Natural killer cell treated with Interleukin-12 subunit alpha and Interleukin-12 subunit beta and Interleukin-15 and Interleukin-18, amount 100 ng/mL, for 72 hours (primary cell): ENCODE measurements around the gene SLC26A8. TPM values are rescaled to one million over a fixed set of nuclear protein-coding genes. Genes with fewer than 3 reads are reported as not detected.
A peak's percentile ranks its signal among the peaks of the same experiment; 100 is the strongest.

Experiments used
- ATAC-seq, 2 donors: fragments of 150-1000 bp; cut with Tn5 transposase in 1 of 2; sonication (Bioruptor Pico), chemical (Tn5 transposase) in 1 of 2; 2 replicates each; pipeline ENCODE4 v1.10.0; 2021
- DNase-seq: peaks from one replicate; pipeline ENCODE4 v3.0.0; 2022; ENCODE audit warnings: low spot score
- H3K27ac Mint-ChIP-seq, 2 donors: 1 replicate in 1 of 2; 2 replicates in 1 of 2; pipeline ENCODE4 v1.8.0; 2022; ENCODE audit warnings: mixed read lengths in 2 of 2, mild to moderate bottlenecking in 1 of 2, moderate library complexity in 1 of 2
- H3K27me3 Mint-ChIP-seq, 2 donors: 1 replicate in 1 of 2; 2 replicates in 1 of 2; pipeline ENCODE4 v1.8.0; 2022; ENCODE audit warnings: mixed read lengths in 2 of 2
- H3K36me3 Mint-ChIP-seq: one replicate; pipeline ENCODE4 v1.8.0; 2022; ENCODE audit warnings: mixed read lengths
- H3K4me1 Mint-ChIP-seq, 2 donors: 1 replicate in 1 of 2; 2 replicates in 1 of 2; pipeline ENCODE4 v1.8.0; 2022; ENCODE audit warnings: low read depth in 2 of 2, mixed read lengths in 2 of 2, mild to moderate bottlenecking in 1 of 2
- H3K4me3 Mint-ChIP-seq: one replicate; pipeline ENCODE4 v1.8.0; 2022; ENCODE audit warnings: mixed read lengths
- H3K9me3 Mint-ChIP-seq: 2 replicates; pipeline ENCODE4 v1.8.0; 2022; ENCODE audit warnings: mixed read lengths
- total RNA-seq, 2 donors: library from RNA; stranded (reverse); gene quantifications; one replicate each; pipeline ENCODE4 v1.2.3, GENCODE V29; 2022

SLC26A8 gene
- total RNA-seq, 2 donors from 2014 or later: 0.33 TPM; not detected in 1

DNA sequence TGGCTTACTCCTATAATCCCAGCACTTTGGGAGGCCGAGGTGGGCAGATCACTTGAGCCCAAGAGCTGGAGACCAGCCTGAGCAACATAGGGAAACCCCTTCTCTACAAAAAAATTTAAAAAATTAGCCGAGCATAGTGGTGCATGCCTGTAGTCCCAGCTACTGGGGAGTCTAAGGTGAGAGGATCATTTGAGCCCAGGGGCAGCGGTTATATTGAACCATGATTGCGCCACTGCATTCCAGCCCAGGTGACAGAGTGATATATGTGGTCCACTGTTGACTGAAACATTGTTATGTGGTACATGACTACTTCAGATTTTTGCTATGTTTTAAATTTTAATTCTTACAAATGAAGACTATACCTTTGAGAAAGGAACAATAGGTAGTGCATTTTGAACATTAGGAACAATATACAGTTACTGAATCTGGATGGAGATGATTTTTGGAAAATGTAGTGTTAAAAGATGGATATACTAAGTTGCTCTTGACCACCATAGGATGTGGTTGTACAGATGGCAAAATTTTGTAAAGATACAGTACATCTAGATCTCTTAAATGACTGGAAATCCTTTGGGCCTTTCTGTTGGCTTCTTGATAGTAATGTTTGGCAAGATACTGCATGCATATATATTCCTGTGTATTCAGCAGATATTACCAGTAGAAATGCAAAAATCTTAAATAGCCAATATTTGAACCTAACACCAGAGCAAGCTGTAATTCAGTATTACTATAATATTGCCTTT is 39.0 kb upstream of the SLC26A8 start:
- peaks cover 39 to 55% of the 10 kb centered on the region in 2 donors for H3K4me1 Mint-ChIP-seq
- peaks cover 9% of the 10 kb centered on the region for H3K36me3 Mint-ChIP-seq

DNA sequence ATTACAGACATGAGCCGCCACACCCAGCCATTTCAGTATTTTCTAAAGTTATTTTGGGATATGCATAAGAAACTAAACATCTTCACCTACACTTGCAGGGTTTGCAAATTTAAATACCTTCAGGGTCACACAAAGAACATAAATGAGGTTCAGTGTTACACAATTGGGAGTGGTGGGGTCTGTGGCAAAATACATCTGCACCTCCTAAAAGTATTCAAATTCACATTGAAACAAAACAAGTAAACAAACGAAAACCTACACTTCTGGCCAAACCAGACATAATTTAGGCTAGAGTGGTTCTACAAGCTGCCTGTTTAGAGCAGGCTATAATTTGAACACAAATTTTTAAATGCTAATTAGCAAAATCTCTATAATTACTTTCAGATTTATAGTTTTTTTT is 37.8 kb upstream of the SLC26A8 start:
- DNase-seq: no peak
- no peaks in the 10 kb centered on the region for H3K27me3 Mint-ChIP-seq
- H3K36me3 Mint-ChIP-seq: peaks cover 9% of the 10 kb centered on the region
- H3K4me1 Mint-ChIP-seq: peaks cover 28 to 42% of the 10 kb centered on the region in 2 donors
- H3K27ac Mint-ChIP-seq: no peak overlapping the region
- H3K4me3 Mint-ChIP-seq: no peak overlapping the region
- ATAC-seq: no peak
- H3K9me3 Mint-ChIP-seq: no peaks in the 10 kb centered on the region

More for the DNA sequence above, 39.0 kb upstream of the SLC26A8 start:
- DNase-seq (no peak), ATAC-seq (no peak)
- Mint-ChIP-seq H3K4me3 (no peak overlapping the region), H3K9me3 (no peaks in the 10 kb centered on the region), H3K27me3 (no peaks in the 10 kb centered on the region), H3K27ac (no peak overlapping the region)

DNA sequence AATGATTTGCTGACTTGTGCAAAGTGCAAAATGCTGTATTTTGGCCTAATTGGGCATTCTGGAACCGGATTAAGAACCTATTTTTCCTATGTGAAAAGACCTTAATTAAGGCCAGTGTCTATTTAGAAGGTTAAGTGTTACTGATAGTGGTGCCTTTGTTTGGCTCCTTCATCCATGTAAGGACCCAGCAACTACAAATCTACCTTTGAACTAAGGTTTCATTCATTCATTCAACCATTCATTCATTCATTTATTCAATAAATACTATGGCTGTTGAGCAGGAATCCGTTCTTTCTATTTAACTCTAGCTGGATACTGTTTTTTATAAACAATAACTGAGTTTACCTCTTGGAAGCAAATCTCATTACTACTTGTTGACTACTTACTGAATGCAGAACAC is 36.8 kb upstream of the SLC26A8 start:
- Mint-ChIP-seq H3K27ac (no peak overlapping the region), H3K4me1 (peaks cover 26 to 40% of the 10 kb centered on the region in 2 donors), H3K27me3 (no peaks in the 10 kb centered on the region), H3K9me3 (no peaks in the 10 kb centered on the region), H3K4me3 (no peak overlapping the region), H3K36me3 (peaks cover 9% of the 10 kb centered on the region)
- no peak for ATAC-seq
- DNase-seq: no peak

DNA sequence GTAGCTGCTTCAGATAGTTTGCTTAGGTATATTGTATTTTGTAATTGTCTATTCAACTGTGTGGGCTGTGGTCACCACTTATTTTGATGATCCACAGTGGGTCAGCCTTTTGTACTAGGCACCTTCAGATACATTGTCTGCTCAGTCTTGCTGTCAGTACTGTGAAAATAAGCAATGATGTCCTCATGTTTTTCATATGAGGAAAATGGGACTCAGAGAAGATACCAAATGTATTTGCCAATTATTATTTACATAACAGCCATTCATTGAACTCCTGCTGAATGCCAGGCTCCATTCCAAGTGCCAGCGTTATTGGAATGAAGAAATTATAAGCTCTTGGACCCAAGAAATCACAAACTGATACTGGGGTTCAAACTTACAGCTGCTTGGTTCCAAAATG is 31.7 kb upstream of the SLC26A8 start:
- no peak for DNase-seq
- no peak for ATAC-seq
- Mint-ChIP-seq H3K4me1 (peaks cover 18% of the 10 kb centered on the region in 2 donors), H3K27me3 (no peaks in the 10 kb centered on the region), H3K36me3 (peaks cover 9% of the 10 kb centered on the region), H3K4me3 (no peak overlapping the region), H3K9me3 (no peaks in the 10 kb centered on the region), H3K27ac (no peak overlapping the region)

DNA sequence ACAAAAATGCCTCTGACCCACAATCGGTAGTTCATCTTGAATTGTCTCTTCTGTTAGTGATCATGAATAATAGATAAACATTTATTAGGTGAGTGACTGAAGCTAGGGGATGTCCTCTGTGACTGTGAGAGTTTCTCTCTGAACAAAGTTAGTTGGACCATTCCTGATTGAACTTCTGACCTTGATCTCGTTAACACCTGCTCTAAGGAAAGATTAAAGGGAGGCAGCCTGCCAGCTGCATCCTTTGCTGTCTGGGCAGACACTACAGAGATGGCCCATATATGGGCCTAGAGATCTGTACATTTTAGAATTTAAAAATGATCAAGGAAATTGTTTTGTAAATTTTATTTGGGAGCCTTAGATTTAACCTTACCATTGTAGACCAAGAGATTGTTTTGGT is 30.5 kb upstream of the SLC26A8 start:
- peaks cover 11 to 12% of the 10 kb centered on the region in 2 donors for H3K4me1 Mint-ChIP-seq
- DNase-seq: no peak
- H3K27ac Mint-ChIP-seq: no peak overlapping the region
- no peaks in the 10 kb centered on the region for H3K27me3 Mint-ChIP-seq
- H3K4me3 Mint-ChIP-seq: no peak overlapping the region
- H3K9me3 Mint-ChIP-seq: no peaks in the 10 kb centered on the region
- peaks cover 8% of the 10 kb centered on the region for H3K36me3 Mint-ChIP-seq
- no peak for ATAC-seq

DNA sequence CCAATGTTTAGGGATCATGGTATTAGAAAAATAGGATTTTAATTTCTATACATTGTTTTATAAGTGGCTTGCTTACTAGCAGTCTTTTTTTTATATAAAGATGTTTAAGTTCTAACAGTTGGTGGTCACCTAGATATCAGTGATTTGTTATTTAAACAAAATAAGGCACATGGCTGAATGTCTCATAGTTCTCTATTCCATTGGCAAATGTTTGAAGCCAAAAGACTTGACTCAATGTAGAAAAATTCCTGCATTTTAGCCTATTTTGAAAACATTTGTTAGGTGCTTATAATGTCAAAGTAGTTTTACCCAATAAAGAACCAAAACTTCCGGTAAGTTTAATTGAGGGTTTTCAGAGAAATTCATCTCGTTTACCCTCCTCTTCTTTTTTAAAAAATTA is 30.0 kb upstream of the SLC26A8 start:
- H3K9me3 Mint-ChIP-seq: no peaks in the 10 kb centered on the region
- ATAC-seq (no peak), DNase-seq (no peak)
- H3K4me1 Mint-ChIP-seq: peaks cover 9 to 11% of the 10 kb centered on the region in 2 donors
- no peak overlapping the region for H3K4me3 Mint-ChIP-seq
- H3K36me3 Mint-ChIP-seq: peaks cover 3% of the 10 kb centered on the region
- H3K27me3 Mint-ChIP-seq: no peaks in the 10 kb centered on the region
- H3K27ac Mint-ChIP-seq: no peak overlapping the region

DNA sequence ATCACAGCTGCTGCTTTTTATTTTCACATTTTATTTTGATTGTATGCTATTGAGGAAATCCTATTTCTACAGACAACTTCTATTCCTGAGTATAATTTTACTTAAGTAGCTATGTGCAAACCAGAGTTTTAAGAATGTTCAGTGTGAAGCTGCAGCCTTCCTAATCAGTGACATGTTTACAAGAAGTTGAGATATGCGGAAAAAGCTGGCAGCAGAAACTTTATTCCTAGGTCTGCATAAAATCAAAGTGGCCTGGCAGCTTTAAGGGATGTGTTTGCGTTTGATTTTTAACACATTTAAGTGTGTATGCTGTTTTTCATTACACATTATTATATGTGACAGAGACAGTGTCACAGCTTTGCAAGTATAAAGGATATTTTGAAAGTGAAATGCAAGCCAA is 29.4 kb upstream of the SLC26A8 start:
- H3K27me3 Mint-ChIP-seq: no peaks in the 10 kb centered on the region
- no peak overlapping the region for H3K4me3 Mint-ChIP-seq
- no peaks in the 10 kb centered on the region for H3K36me3 Mint-ChIP-seq
- H3K27ac Mint-ChIP-seq: no peak overlapping the region
- H3K4me1 Mint-ChIP-seq: peaks cover 7 to 11% of the 10 kb centered on the region in 2 donors
- DNase-seq (no peak), ATAC-seq (no peak)
- H3K9me3 Mint-ChIP-seq: no peaks in the 10 kb centered on the region

DNA sequence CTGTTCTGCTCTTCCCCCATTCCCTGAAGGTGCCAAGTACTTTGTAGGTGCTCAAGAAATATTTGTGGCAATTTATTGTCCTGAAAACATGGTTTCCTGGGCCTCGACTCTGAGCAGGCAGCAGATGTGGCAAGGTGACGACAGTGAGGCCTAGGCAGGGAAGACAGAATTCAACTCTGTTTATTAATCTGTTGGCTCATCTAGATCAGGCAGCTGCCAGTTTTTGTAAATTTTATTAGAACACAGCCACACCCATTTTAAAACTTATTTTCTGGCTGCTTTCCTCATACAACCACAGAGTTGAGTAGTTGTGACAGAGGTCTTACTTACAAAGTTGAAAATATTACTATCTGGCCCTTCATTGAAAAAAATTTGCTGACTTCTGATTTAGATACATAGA is 27.7 kb upstream of the SLC26A8 start:
- Mint-ChIP-seq H3K4me3 (no peak overlapping the region), H3K27me3 (no peaks in the 10 kb centered on the region), H3K27ac (no peak overlapping the region), H3K36me3 (no peaks in the 10 kb centered on the region), H3K9me3 (no peaks in the 10 kb centered on the region), H3K4me1 (peaks cover 9 to 14% of the 10 kb centered on the region in 2 donors)
- DNase-seq (no peak), ATAC-seq (no peak)

DNA sequence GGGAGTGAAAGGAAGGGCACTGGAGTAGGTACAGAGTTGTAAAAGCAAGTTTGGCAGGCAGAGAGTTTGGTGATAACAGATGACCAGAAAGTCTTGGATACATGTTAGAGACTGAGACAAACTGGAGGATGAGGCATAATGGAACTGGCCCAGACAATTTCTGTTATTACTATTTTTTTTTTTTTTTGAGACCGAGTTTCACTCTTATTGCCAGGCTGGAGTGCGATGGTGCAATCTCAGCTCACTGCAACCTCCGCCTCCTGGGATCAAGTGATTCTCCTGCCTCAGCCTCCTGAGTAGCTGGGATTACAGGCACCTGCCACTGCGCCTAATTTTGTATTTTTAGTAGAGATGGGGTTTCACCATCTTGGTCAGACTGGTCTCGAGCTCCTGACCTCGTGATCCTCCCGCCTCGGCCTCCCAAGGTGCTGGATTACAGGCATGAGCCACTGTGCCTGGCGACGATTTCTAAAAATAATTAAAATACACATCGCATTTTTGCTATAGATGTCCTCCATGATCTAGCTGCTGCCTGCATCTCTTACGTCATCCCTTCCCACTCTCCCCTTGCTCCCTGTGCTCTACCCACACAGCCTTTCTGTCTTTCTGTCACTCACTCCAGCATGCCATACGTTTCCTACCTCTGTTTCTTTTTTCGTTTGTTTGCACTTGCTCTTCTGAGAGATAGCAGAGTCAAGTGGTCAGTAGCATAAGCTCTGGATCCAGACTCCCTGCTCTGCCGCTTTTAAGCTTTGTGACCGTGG is 26.7 kb upstream of the SLC26A8 start:
- H3K27ac Mint-ChIP-seq: no peak overlapping the region
- DNase-seq (no peak), ATAC-seq (peak in 1 of 2 donors; percentile 24)
- no peak overlapping the region for H3K4me3 Mint-ChIP-seq
- H3K27me3 Mint-ChIP-seq: no peaks in the 10 kb centered on the region
- peaks cover 10 to 11% of the 10 kb centered on the region in 2 donors for H3K4me1 Mint-ChIP-seq
- H3K36me3 Mint-ChIP-seq: no peaks in the 10 kb centered on the region
- H3K9me3 Mint-ChIP-seq: no peaks in the 10 kb centered on the region

DNA sequence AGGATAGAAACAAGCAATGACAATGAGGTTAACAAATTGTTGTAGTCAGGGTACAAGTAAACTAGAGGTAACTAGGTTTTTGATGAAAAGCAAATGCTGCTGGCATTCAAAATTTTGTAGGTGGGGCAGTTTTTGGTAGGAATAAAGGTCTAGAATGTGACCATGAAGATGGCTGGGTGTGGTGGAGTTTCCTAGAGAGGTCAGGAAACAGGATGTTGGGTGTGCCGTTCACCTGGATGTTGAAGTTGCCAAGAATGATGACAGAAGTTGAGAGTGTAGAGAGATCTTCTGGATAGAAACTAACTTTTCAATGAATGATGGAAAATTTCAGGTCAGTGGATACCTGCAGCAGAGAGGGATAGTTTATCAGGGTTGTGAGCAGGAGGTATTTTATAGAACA is 25.9 kb upstream of the SLC26A8 start:
- no peak overlapping the region for H3K4me3 Mint-ChIP-seq
- no peak for DNase-seq
- peaks cover 7 to 8% of the 10 kb centered on the region in 2 donors for H3K4me1 Mint-ChIP-seq
- no peak for ATAC-seq
- no peaks in the 10 kb centered on the region for H3K36me3 Mint-ChIP-seq
- H3K9me3 Mint-ChIP-seq: no peaks in the 10 kb centered on the region
- no peaks in the 10 kb centered on the region for H3K27me3 Mint-ChIP-seq
- no peak overlapping the region for H3K27ac Mint-ChIP-seq

DNA sequence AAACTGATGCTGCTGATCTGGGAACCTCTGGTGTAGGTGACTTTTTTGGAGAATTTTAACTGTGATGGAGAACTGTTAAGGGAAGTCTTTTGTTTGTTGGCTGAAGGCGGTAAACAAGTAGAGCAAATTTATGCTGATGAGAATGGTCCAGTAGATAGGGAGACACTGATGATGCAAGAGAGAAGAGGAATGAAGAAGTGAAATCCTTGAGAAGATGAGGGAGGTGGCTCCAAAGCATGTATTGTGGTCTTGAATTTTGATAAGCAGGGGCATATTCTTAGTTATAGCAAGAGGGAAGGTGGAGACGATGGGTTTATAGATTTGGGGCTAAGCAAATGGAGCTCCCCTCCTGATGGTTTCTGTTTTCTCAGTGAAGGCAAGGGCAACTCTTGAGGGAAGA is 25.1 kb upstream of the SLC26A8 start:
- Mint-ChIP-seq H3K27ac (no peak overlapping the region), H3K27me3 (no peaks in the 10 kb centered on the region), H3K4me1 (peaks cover 7 to 8% of the 10 kb centered on the region in 2 donors), H3K36me3 (no peaks in the 10 kb centered on the region), H3K9me3 (no peaks in the 10 kb centered on the region), H3K4me3 (no peak overlapping the region)
- DNase-seq (no peak), ATAC-seq (no peak)

DNA sequence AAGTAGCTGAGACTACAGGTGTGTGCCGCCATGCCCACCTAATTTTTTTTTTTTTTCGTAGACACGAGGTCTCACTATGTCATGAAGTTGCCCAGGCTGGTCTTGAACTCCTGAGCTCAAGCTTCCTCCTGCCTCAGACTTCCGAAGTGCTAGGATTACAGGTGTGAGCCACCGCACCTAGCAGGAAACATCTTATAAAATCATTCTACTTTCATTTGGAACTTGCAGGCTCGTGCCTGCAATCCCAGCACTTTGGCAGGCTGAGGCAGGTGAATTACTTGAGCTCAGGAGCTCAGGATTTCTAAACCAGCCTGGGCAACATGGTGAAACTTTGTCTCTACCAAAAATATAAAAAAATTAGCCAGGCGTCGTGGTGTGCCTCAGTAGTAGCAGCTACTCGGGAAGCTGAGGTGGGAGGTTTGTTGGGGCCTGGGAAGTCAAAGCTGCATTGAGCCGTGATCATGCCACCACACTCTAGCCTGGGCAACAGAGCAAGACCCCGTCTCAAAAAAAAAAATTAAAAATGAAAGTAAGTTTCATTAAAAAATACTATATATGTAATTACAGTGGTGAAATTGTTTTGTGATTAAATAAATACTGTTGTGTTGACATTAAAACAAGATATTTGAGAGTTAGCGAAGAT is 18.3 kb upstream of the SLC26A8 start:
- DNase-seq: no peak
- no peaks in the 10 kb centered on the region for H3K27me3 Mint-ChIP-seq
- peaks cover 35 to 51% of the 10 kb centered on the region in 2 donors for H3K4me1 Mint-ChIP-seq
- H3K9me3 Mint-ChIP-seq: no peaks in the 10 kb centered on the region
- H3K4me3 Mint-ChIP-seq: no peak overlapping the region
- no peak for ATAC-seq
- H3K36me3 Mint-ChIP-seq: no peaks in the 10 kb centered on the region
- H3K27ac Mint-ChIP-seq: no peak overlapping the region

DNA sequence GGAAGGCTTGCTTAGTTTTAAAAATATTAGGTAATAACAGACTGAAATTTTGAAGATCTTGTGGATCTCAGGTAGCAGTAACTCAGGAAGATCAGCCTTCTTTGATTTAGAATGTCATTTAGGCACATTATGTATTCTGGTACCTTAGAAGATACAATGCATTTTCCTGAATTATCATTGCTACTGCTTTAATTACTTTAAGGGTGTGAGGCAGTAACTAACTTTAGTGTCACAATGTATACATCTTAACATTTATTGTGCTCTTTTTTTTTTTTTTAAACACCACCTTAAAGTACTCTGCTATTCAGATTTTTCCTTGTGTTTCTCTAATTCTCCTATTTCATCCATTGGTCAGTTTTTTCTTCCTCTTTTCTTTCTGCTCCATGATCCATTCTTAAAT is 16.5 kb upstream of the SLC26A8 start:
- Mint-ChIP-seq H3K27me3 (no peaks in the 10 kb centered on the region), H3K9me3 (no peaks in the 10 kb centered on the region), H3K4me3 (no peak overlapping the region), H3K36me3 (no peaks in the 10 kb centered on the region), H3K4me1 (peaks cover 36 to 52% of the 10 kb centered on the region in 2 donors), H3K27ac (no peak overlapping the region)
- no peak for DNase-seq
- ATAC-seq: no peak

DNA sequence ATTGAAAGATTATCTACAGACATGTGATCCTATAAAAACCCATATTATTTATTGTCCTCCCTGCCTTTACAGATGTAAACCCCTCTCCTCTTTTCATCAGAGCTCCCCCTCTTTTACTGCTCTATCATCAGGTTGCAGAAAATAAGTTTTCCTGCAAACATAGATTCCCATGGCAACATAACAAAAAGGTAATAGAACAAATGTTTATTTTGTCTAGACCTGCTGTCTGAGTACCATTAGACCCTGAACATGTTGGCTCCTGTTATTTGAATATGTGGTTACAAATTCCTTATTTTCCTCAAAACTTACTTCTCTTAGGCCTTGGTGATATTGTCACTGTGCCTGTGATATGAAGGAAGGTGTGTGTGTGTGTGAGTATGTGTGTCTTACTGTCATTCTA is 14.7 kb upstream of the SLC26A8 start:
- Mint-ChIP-seq H3K9me3 (no peaks in the 10 kb centered on the region), H3K27ac (peak overlapping the region; percentile 37 to 56), H3K36me3 (no peaks in the 10 kb centered on the region), H3K4me3 (peak overlapping the region; percentile 4), H3K4me1 (peaks cover 39 to 58% of the 10 kb centered on the region in 2 donors), H3K27me3 (no peaks in the 10 kb centered on the region)
- no peak for ATAC-seq
- DNase-seq: no peak
